Inflammatory macrophage treated with lipopolysaccharide for 1 hour (primary cell): ENCODE results near the gene AMMECR1L.
A peak's percentile ranks its signal among the peaks of the same experiment; 100 is the strongest.
"Not testable (repeated sequence)": the region's sequence is repeated elsewhere in the genome, so short reads cannot be mapped to it uniquely, and the experiment has no call there.

Experiments
- DNase-seq, 2 donors: peaks; one replicate each; pipeline ENCODE4 v3.0.0-alpha.2; 2020 to 2022

Gene AMMECR1L

GRCh38 chr2:127885780-127886592 lies at the start of gene AMMECR1L:
AMMECR1L (minus strand) TSS chr2:127885956; CDS start chr2:127874234, 11,722 bp downstream.
- peak; percentile 62 to 63 for DNase-seq

- no peak for DNase-seq
Measured at GRCh38 chr2:127935337-127935736, 49.6 kb upstream of the AMMECR1L start.

- no peak for DNase-seq
Measured at GRCh38 chr2:127932199-127932876, 46.6 kb upstream of the AMMECR1L start.

GRCh38 chr2:127929449-127929848 lies 43.7 kb upstream of the AMMECR1L start:
- no peak for DNase-seq

GRCh38 chr2:127927384-127927783 lies 41.6 kb upstream of the AMMECR1L start:
- DNase-seq, result no peak

GRCh38 chr2:127917916-127918315 lies 32.2 kb upstream of the AMMECR1L start:
- DNase-seq, result no peak

GRCh38 chr2:127913808-127914457 lies 28.2 kb upstream of the AMMECR1L start:
- no peak for DNase-seq

GRCh38 chr2:127911737-127912136 lies 26.0 kb upstream of the AMMECR1L start:
- DNase-seq, result peak; percentile 25 to 30

GRCh38 chr2:127910415-127910814 lies 24.7 kb upstream of the AMMECR1L start:
- no peak for DNase-seq

GRCh38 chr2:127909019-127909418 lies 23.3 kb upstream of the AMMECR1L start:
- DNase-seq, result no peak

- DNase-seq, result not testable (repeated sequence)
Measured at GRCh38 chr2:127907733-127908400, 22.1 kb upstream of the AMMECR1L start.

- DNase-seq, result no peak
Measured at GRCh38 chr2:127906206-127906926, 20.6 kb upstream of the AMMECR1L start.

- no peak for DNase-seq
Measured at GRCh38 chr2:127901339-127902056, 15.7 kb upstream of the AMMECR1L start.

- no peak for DNase-seq
Measured at GRCh38 chr2:127897531-127898211, 11.9 kb upstream of the AMMECR1L start.

GRCh38 chr2:127893494-127893893 lies 7.7 kb upstream of the AMMECR1L start:
- DNase-seq, result no peak

- DNase-seq, result no peak
Measured at GRCh38 chr2:127893033-127893432, 7.3 kb upstream of the AMMECR1L start.

GRCh38 chr2:127891811-127892210 lies 6.1 kb upstream of the AMMECR1L start:
- DNase-seq, result peak; percentile 32 to 54

GRCh38 chr2:127890756-127891155 lies 5.0 kb upstream of the AMMECR1L start:
- not testable (repeated sequence) for DNase-seq

- no peak for DNase-seq
Measured at GRCh38 chr2:127888772-127889171, 3.0 kb upstream of the AMMECR1L start.

GRCh38 chr2:127887776-127888130 lies 2.0 kb upstream of the AMMECR1L start:
- no peak for DNase-seq
